Hypothalamus (tissue), 51 donors: ENCODE results near the gene ATP13A1.

Experiments
- DNase-seq, 51 donors: peaks; one replicate each; lab custom pipeline; 2025; lab: John Stamatoyannopoulos, UW

Gene ATP13A1

DNA sequence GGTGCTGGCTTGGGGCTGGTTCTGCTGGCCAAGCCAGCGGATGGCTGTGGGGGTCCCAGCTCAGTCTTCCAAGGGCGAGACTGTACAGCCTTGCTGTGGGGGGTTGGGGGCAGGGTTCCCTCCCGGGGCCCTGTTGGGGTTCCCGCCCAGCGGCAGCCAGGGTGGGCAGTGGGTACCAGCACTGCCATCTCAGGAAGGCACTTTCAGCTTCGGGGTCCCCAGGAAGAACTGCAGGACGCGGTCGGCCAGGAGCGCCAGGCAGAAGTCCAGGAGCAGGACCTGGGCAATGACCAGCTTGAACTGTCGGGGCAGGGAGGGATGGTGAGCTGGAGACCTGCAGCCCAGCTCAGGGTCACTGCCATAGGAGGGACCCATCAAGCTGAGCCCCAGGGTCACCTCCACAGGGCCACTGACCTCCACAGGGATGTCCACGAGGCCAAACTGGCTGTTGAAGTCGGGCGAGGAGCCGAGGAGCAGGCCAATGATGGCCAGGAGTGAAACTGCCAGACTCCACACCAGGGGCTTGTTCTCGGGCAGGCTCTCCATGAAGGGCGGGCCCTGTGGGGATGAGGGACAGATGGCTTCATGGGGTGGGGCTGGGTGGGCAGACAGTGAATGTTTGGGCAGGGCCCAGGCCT, 18.1 kb downstream of the ATP13A1 start:
- DNase-seq: no peak

DNA sequence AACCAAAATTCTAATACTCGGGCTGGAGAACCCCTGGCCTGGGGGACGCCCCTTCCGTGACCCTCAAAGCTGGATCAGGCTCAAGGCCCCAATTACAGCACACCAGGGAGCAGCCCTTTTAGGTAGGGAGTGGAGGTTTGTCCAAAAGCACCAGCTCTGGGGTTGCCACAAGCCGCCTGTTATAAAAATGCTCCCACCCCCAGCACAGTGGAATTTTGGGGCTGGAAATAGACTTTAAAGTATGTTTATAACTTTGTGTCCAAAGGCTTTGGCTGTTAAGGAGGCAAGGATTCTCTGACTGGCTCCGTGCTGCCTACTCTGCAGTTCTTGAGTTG, 19.5 kb downstream of the ATP13A1 start:
- no peak for DNase-seq

DNA sequence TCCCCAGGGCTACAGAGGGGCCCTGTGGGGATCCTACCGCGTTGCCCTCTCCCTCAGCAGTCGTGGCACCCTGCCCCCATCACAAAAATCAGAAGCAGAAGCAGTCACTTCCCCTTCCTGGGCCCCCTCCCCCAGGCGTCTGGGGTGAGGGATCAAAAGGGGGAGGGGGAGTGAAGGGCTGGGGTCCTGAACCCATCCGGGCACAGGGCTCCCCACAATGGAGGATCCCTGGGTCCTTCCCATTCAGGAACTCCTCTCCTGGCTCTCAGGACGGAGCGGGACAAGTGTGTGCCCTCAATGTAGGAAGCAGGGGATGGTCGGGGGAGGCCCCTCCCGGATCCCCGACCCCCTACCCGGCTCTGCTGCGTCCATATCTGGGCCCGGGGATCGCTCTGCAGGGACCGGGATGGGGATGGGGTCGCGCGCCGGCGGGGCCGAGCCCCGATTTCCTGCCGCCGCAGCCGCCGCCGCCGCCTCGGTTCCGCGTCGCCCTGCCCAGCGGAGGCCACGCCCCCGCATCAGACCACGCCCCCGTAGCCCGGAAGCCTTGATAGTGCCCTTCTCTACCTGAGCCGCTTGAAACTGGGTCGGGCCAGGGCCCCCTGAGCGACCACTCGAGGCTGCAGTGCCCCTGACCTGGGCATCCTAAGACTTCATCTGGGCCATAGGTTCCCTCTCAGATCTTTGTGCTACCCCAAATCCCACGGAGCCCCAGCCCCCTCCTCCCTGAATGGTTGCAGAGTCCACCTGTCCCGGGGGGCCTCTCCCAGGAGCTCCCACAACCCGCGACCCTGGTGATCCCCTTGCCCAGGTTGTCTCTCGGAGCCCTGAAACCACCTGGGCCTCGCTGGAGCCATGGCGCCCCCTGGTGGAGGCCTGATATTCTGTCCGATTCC, 20.1 kb downstream of the ATP13A1 start, which contains the start of gene GMIP:
GMIP (minus strand) TSS at position 500 of the 896 bp plus-strand sequence; CDS start at position 372, 128 bp downstream.
- peak in 48 of 51 donors; percentile 8 to 79 (median 41) for DNase-seq

DNA sequence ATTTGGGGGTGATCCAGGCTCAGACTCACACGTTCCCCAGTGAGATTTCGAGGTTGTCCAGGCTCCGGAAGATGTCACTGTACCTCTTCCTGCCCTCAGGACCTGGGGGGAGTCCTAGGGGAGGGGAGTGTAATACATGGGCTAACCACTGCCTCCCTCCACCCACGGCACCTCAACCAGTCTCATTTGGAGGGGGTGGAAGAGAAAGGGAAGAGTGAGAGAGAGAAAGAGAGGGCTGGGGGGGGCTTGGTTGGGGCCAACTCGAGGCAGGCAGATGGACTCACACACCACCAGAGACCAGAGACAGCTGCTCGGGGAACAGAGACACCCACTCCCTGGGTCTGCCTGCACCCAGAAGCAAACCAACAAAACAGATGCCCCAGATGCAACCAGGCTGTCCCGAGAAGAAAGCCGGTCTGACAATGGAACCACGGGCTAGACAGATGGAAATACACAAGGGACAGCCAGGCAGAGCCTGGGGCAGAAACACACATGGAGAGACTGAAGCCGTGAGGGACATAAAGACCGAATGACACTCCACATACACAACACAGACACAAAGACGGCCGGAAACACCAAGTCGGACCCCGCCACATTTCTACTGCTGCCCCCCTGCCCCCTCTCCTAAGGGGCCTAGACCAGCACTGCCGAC, 20.8 kb downstream of the ATP13A1 start:
- DNase-seq: peak in 1 of 51 donors; percentile 28

DNA sequence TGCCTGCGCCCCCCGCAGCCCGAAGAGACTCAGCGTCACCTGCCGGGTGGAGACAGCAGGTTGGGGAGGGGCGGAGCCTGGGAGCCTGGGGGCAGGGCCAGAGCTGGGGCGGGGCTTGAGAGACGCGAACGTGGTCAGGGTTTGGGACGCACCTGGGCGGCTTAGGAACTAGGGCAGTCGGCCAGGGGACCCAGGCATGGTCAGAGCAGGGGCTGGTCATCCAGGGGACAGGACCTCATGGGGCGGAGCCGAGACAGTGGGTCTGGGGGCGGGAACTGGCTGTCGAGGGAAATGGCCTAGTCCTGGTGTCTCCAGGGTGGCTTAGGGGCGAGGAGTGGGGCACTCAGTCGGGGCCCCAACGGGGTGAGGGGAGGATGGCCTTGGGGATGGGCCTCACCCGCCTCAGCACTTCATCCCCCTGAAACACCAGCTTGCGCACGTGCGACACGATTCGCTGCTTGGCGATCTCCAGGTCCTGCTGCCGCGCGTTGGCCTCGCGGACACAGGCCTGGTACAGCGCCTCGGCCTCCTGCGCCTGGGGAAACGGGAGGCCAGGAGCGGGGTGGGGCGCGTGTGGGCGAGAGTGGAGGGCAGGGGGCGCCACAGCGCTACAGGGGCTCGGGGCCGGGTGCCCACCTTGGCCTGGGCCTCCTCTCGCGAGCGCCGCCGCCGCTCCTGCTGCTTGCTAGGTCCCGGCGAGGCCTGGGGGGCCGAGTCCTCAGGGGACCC, 25.8 kb downstream of the ATP13A1 start:
- DNase-seq: no peak

DNA sequence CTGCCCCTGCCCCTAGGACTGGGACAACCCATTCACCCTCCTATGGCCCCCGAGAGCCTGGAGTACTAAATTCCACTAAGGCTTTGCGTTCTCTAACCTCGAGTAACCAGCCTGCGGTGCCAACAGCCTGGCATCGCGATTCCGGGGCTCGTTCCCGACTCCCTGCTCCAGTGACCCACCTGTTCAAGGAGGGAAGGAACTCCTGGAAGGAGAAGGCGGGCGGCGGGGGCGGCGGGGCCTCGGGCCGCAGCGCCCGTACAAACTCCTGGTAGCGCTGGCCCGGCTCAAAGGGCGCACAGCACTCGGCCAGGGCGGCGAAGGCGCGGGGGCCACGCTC, 26.3 kb downstream of the ATP13A1 start:
- DNase-seq: no peak

DNA sequence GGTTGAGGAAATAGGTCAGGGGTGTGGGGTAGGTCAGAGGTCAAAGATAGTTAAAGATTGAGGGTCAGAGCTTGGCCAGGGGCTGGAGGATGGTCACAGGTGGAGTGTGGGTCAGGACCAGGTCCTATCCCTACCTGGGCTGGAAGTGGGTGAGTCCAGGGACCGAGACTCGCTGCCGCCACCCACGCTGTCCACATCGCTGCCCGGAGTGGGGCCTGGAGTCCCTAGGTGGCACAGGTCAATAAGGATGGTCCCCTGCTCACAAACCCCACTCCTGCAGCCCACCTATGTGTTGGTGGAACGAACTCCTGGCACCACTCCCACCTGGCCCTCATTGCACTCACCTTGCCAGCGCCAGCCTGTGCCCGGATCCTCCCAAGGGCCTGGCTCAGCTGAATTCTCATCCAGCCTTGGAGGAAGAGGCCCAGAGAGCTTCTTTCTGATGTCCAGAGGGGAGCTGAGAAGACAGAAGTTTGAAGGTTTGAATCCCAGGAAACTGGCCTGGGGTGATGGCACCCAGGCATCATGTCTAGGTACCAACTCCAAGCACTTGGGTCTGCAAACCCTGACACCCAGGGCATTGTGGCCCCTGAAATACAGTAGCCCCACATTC, 26.8 kb downstream of the ATP13A1 start:
- no peak for DNase-seq

DNA sequence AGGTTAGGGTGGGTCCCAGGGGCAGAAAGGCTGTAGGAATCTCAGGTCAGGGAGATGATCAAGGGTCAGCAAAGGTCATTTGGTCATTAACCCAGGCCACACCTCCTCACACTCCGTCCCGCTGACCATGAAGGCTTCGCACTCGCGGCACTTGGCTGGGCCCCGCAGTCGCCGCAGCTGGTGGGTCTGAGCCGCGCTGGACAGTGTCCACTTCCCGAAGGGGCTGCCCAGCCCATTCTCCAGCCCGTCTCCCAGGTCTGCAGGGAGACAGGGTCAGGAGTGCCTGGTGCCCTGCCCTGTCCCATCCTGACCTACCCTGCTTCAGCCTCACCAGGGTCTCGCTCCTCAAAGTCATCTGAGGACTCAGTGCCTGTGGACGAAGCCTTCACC, 28.2 kb downstream of the ATP13A1 start:
- DNase-seq: no peak

DNA sequence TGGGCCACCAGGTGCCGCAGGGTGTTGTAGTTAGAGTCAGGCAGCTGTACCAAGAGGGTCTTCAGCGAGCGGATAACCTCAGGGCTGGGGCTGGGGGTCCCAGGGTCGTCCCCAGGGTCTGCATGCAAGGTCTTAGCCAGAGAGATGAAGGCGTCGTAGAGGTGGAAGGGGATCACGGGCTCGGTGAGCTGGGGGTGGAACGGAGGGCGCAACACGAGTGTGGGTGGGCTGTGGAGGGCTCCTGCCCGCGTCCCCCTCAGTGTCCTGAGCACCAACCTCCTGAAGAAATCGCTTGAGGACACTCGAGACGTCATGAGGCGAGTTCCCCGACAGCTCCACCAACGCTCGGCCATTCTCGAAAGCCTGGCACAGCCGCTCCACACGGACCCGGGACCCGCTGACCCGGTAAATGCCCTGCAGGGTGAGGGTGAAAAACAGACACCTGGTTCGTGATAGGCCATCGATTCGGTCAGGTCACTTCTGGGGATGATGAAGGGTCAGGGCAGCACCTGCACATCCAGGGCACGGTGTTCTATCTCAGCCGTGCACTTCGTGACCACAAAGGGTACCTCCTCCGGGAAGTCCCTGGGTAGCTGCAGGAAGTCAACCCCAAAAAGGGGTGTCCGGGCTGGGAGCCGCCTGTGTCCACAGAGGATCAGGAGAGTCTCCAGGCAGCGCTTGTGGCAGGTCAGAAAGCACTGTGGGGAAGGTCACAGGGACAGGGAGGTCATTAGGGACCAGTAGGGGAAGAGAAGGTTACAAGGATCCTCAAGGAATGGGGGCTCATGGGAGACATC, 28.8 kb downstream of the ATP13A1 start:
- no peak for DNase-seq

DNA sequence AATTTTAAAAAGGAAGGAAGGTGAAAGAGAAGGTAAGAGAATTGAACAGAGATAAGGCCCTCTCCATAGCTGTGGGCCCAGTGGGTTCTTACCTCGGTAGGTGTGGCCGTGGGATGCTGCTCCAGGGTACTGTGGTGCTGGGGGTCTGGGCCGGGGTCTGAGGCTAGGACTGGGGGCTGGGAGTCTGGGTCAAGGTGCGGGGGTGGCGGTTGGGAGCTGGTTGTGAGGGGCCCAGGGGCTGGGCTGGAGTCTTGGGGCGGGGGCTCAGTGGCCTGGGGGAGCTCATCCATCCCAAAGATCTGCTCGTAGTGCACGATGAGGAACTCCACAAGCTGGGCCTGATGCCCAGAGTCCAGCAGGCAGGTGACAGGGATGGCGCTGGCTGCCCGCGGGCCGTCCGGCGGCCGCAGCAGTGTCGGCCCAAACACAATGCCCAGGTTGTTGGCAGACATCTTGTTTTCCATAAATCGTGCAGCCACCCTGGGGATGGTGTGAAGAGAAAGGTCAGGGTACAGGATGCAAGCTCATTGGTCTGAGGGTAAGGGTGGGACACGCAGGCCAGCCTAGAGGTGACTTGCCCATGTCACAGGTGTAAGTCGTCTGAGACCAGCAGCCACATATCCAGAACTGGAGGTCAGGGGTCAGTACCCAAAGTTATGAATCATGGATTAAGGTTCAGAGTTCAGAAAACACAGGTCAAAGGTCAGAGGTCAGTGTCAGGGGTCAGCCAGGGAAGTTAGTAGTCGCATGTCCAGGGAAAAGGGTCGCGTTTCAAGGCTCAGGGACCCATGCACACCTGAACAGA, 29.6 kb downstream of the ATP13A1 start:
- DNase-seq: no peak

DNA sequence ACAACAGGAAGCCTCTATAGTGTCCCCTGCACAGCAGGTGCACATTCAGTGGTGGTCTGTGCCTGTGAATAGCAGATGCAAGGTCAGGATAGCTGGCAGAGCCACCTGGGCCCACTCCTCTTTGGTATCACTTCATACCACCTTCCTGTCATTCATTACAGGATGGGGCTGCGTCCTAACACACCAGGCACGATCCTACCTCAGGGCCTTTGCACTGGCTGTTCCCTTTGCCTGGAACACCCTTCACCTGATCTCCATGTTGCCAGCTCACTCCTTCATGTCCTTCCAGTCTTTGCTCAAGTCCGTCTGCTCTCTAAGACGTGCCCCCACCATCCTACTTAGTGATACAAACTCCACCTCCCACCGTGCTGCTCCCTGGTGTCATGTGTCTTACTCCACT, 30.8 kb downstream of the ATP13A1 start:
- DNase-seq: no peak

DNA sequence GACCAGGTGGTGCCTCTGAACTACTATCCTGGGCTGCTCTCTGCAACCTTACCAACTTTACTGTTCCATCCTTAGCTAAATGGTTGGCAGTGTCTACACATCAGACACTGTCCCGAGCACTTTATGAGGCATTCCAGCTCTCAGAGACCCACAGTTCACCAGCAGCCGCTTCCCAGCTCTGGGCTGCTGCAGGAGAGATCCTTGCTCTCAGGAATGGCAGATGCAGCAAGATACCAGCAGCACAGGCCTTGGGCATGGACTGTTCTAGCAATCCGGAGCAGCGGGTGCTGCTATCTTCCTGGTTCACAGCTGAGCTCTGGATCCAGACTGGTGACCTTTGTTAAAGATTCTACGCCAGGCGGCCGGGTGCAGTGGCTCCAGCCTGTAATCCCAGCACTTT, 32.1 kb downstream of the ATP13A1 start:
- DNase-seq: no peak

DNA sequence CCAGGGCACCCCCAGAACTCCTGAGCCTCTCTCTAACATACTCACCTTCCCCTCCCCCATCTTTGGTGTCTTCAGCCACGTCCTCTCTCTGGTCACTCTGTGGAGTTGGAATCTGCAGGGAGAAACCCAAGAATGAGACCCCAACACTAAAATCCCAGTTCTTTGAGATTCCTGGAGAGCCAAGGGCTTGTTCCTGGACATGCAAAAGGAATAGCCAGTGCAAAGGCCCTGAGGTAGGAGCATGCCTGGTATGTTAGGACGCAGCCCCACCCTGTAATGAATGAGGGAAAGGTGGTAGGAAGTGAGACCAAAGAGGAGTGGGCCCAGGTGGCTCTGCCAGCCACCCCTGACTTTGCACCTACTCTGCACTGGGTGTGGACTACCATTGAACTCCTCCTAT, 33.0 kb downstream of the ATP13A1 start:
- DNase-seq: no peak

DNA sequence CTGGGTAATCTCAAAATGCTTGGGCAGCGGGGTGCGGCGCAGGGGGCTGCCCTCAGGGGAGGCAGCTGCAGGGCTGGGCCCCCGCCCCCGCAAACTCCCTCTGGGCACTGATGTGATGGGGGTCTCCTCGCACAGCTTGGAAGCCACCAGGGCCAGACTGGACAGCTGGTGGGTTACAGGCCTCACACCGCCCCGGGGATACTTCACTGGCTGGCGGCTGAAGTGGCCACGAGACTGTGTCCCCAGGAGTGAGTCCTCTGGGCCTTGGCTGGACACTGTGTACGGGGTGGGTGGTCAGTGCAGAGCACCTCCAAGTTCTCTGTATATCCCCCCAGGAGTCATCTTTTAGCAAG, 33.4 kb downstream of the ATP13A1 start:
- no peak for DNase-seq

DNA sequence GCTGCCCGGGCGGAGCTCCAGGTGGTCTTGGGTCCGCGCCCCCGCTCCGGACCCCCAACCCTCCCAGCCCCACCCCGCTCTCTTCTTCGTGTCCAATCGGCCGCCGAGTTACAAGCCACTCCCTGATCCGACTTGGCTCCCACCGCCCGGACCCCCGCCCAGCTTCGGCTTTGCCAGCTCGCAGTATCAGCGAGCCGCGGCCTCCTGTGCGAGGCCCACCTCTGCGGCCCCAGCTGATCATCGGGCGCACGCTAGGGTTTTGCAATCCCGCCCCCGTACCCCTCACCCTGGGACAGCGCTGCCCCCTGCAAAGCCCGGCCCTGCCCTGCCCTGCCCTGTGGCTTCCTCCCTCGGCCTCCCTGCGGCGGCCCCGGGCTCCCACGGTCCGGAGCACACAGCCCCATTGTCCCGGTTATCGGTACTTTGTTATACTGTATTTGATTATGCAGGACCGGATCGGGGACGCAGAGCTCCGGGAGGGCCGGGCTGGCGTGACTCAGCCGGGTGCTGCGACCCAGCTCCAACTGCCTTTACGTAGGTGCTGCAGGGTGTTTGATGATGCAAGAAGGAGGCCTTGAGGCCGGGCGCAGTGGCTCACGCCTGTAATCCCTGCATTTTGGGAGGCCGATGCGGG, 34.9 kb downstream of the ATP13A1 start:
- peak in 2 of 51 donors; percentile 13 to 17 for DNase-seq

DNA sequence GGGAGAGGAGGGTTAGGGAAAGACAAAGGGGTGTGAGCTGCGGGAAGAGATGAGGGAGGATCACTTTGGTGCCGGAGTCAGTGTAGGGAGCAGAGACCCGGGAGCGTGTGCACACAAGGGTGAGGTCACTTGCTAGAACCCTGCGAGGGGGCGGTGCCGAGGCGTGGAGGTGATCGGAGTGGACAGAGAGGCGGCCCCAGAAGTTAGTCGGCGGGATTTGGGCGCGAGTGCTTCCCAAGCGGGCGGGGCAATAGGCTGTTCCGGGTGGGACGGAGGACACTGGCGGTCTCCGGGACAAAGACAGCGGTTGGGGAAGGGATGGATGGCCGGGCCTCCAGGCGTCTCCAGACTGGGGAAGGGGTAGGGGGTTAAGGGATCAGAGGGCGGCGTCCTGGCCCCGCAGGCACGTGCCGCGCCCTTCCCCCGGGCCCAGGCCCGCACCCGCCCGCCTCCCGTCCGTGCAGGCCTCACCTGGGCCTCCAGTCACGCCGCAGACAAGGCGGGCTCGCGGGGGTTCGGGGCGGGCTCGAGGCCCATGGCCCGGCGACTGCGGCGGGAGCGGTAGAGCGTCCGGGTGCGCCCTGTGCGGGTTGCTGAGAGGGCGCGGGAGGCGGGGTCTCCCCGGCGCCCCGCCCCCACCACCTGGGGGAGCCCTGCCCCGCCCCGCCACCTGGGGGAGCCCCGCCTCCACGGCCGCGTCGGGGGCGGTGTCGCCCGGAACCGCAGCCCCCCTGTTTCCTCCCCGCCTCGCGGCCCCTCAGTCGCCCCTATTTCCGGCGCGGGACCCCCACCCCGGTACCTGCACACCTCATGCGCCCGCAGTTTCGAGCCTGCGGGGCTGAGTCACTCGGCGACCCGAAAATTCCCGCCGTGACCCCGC, 35.6 kb downstream of the ATP13A1 start, which contains the start of gene LPAR2:
LPAR2 (minus strand) TSS at position 600 of the 880 bp plus-strand sequence. CDS start 945 bp downstream, outside the sequence.
- peak in 1 of 51 donors; percentile 23 for DNase-seq
